Measurements from ENCODE around the gene ZNF516. TPM values are rescaled to one million over a fixed set of nuclear protein-coding genes. Genes with fewer than 3 reads are reported as not detected.
A peak's percentile ranks its signal among the peaks of the same experiment; 100 is the strongest.

Gene ZNF516
- total and polyA plus RNA-seq, 2 of the 4 experiments (the other 2 are of a cell fraction) = 7.9 to 16.9 TPM

DNA sequence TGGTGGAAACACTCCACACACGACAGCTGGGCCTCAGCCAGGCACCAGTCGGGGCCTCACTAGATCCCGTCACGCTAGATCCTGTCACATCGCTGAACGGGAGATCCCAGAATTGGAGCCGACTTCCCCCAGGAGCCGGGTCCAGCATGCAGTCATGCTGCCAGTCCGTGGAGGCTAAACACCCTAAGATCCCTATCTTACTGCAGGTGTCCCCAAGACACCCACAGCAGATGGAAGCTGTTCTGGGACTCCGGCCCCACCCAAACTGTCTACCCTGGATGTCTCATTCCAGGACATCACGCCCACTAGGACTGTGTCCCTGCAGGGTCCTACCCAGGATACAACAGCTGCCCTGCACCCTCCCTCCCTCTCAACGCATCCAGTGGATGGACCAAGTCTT lies 23.4 kb downstream of the ZNF516 start:
- intact Hi-C loops (cut with micrococcal nuclease) = no loop called here

More for the DNA sequence above, 23.4 kb downstream of the ZNF516 start:
- Histone ChIP-seq H3K18ac (ENCODE audit: low read depth, low read length) (no peak overlapping the region), H2AK5ac (ENCODE audit: low read depth, low read length) (no peak overlapping the region), H3K9ac (ENCODE audit: low read depth, low read length) (no peak overlapping the region), H2BK15ac (ENCODE audit: low read depth, low read length) (no peak overlapping the region), H3K4me3 (ENCODE audit: insufficient read depth, low read depth, low read length) (no peak overlapping the region), H3K9me1 (ENCODE audit: insufficient read depth, low read length) (peaks cover 25% of the 10 kb centered on the region), H3K4me1 (ENCODE audit: control insufficient read depth, insufficient read depth, low read length) (peaks cover 23% of the 10 kb centered on the region), H3K14ac (replicated peaks; ENCODE audit: low read depth, low read length) (no peak overlapping the region), H3K56ac (ENCODE audit: extremely low read depth, insufficient read depth, low read length) (no peak overlapping the region), H4K8ac (ENCODE audit: low read depth in 2 of 2, low read length in 2 of 2) (no peak overlapping the region), H2BK120ac (ENCODE audit: low read depth, low read length) (no peak overlapping the region), H3K4me2 (ENCODE audit: low read depth, low read length) (no peak overlapping the region), H3K27me3 (ENCODE audit: control insufficient read depth, insufficient read depth, low read length) (no peaks in the 10 kb centered on the region), H4K91ac (ENCODE audit: insufficient read depth, low read depth, low read length) (no peak overlapping the region), H4K5ac (ENCODE audit: low read depth, low read length) (no peak overlapping the region), H3K36me3 (ENCODE audit: control insufficient read depth, insufficient read depth, low read length) (peaks cover 8% of the 10 kb centered on the region; the same call in 1 of the 2 replicates), H2AFZ (replicated peaks; ENCODE audit: low read length, poor library complexity) (no peak overlapping the region), H2BK5ac (ENCODE audit: low read depth, low read length, poor library complexity, severe bottlenecking) (no peak overlapping the region), H3K4ac (ENCODE audit: low read depth, low read length) (no peak overlapping the region), H3K79me1 (ENCODE audit: low read depth in 1 of 2, low read length in 2 of 2) (peaks cover 40 to 67% of the 10 kb centered on the region in 2 experiments), H3K23ac (ENCODE audit: low read depth, low read length) (0 out of 2 replicates have a peak overlapping the region, but pooled peaks have one; percentile 24), H2BK20ac (ENCODE audit: low read depth, low read length) (no peak overlapping the region), H4K20me1 (ENCODE audit: insufficient read depth, low read length) (peaks cover 46% of the 10 kb centered on the region), H2AK9ac (replicated peaks; ENCODE audit: low read depth, low read length, poor library complexity) (peak overlapping the region; percentile 84), H3K27ac (ENCODE audit: insufficient read depth, low read length) (no peak overlapping the region), H3K9me3 (ENCODE audit: control insufficient read depth, insufficient read depth, low read length) (no peaks in the 10 kb centered on the region)
- 96% methylated on average over 11 of the region's 12 CpGs; no CpG with 5 or more reads in 1 of the 2 experiments for WGBS, 2 experiments (ENCODE audit: extremely low coverage in 2 of 2, insufficient read length in 1 of 2)
- TF ChIP-seq, protein P1, sequence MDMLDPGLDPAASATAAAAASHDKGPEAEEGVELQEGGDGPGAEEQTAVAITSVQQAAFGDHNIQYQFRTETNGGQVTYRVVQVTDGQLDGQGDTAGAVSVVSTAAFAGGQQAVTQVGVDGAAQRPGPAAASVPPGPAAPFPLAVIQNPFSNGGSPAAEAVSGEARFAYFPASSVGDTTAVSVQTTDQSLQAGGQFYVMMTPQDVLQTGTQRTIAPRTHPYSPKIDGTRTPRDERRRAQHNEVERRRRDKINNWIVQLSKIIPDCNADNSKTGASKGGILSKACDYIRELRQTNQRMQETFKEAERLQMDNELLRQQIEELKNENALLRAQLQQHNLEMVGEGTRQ (IDR thresholded peaks at IDR 0.05; ENCODE audit: low read depth, low read length) = no peak
- TF ChIP-seq RAD21 (IDR thresholded peaks at IDR 0.05; ENCODE audit: low read length) = no peak
- no peak for DNase-seq
- CTCF ChIA-PET = no interaction called here
- POLR2A ChIA-PET (ENCODE audit: unreplicated experiment) = no interaction called here
- no TSS peak for BruUV-seq (replicated peaks)
- ATAC-seq (ENCODE audit: low read depth) = no peak
- in situ Hi-C loops (cut with MboI; ENCODE audit: low sequenced_read_pairs) = loop anchor here (25.0 kb wide), 1 partner anchor 641 kb away; no protein-coding TSS in a partner anchor
- dilution Hi-C loops (cut with HindIII; ENCODE audit: low sequenced_read_pairs, unreplicated experiment) = no loop called here
